CD4-positive, alpha-beta T cell treated with Interleukin-21 for 1 hour (primary cell): ENCODE measurements around the gene TK2.
"Not testable (repeated sequence)": the region's sequence is repeated elsewhere in the genome, so short reads cannot be mapped to it uniquely, and the experiment has no call there.

ENCODE experiments used
- DNase-seq: peaks from one replicate; pipeline ENCODE4 v3.0.0-alpha.2; 2020

Gene TK2

GRCh38 chr16:66519482-66520373 is 30.2 kb downstream of the TK2 start:
- DNase-seq: no peak

DNA sequence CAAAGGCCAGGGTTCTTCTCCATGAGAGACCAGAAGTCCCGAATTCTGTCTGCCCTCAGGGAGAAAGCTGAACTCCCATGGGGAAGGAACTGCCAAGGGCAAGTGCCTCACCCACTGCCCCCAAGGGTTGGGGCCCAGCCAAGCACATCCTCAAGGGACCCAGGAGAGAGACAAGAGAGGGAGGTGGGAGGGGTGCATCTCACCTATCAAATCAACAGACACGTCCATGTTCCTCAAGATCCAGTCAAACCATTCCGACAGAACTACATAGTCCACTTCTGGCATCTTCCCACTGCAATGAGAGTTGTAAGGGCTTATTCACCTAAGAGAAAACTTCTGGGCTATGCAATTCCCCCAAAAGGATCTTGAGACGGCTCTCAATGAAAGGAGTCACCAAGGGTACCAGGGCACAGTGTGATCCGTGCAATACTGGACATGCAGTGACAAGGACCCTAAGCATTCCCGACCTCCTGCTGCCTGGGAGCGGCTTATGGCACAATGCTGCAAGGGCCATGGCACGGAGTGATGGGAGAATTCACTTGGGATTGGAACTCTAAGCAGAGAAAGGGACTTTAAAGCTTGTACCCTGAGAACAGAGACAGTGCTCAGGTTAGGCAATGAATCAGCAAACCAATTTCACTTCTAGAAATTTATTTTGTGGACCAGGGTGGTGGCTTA is 32.2 kb downstream of the TK2 start:
- DNase-seq: no peak

DNA sequence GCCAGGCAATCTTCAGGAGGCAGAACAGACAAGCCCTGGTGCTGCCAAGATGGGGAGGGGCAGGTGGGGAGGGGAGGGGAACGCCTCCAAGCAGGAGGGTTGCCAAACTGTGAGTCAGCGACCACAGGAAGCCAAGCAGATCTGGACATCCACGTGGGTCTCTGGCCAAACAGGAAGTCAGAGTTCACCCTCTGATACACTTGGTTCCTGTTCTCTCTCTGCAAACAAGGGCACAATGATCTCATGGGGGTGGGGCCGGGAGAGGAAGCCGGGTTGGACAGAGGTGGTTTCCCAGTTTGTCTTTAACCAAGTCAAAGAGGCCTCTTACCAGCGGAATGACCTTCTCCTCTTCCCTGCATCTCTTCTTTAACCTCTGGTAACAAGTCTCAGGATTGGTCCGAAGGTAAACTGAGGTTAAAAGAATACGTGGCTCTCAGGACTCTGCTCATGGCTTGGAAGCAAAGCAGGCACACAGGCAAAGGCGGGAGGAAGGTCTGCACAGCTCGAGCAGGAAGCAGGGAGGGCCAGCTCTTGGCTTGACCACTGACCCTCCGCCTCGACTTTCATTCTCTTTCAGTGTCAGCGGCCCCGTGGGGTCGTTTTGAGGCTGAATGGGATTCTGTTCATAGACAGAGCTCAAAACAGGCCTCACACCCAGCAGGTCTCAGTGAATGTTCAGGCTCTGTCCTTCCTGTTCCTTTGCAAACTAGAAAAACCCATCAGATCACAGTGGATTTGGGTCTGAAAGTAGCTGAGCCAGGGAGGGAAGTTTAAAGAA is 32.9 kb downstream of the TK2 start:
- DNase-seq: peak; percentile 87

GRCh38 chr16:66516509-66516807 is 33.5 kb downstream of the TK2 start:
- DNase-seq: no peak

DNA sequence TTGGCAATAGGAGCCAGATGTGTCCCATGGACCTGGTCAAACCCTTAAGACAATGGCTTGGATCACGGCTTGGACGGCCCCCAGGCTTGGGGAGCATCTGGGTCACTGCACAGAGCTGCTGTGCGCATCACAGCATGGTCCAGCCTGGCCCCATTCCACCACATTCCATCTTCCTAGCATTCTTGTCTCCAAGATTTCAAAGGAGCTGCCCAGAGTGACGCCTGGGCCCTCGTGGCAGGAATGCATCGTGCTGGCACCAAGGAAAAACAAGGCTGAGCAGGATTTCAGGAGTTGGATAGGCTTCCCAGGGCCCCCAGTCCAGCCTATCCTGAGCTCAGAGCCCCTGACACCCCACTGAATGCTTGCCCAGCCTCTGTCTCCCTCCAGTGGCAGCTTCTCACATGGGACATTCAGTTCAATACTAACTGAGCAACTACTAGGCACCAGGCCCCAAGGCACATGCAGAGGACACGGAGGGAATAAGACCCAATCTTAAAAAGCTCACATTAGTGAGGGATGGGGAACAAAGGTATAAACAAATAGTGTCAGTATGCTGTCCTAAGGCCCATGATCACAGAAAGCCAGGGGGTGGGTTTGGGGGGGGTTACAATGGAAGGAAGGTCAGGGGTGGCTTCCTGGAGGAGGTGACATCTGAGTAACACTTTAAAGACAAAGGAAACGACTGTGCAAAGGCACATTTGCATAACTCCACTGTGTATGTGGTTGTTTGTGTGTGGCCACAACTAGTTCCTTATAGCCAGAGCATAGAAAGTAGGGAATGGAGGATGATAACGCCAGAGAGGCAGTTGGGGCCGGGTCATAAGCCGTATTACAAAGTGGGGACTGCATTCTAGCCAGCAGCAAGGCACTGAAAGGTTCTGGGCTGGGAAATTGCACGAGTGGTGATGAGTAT is 34.1 kb downstream of the TK2 start:
- peak; percentile 30 for DNase-seq

DNA sequence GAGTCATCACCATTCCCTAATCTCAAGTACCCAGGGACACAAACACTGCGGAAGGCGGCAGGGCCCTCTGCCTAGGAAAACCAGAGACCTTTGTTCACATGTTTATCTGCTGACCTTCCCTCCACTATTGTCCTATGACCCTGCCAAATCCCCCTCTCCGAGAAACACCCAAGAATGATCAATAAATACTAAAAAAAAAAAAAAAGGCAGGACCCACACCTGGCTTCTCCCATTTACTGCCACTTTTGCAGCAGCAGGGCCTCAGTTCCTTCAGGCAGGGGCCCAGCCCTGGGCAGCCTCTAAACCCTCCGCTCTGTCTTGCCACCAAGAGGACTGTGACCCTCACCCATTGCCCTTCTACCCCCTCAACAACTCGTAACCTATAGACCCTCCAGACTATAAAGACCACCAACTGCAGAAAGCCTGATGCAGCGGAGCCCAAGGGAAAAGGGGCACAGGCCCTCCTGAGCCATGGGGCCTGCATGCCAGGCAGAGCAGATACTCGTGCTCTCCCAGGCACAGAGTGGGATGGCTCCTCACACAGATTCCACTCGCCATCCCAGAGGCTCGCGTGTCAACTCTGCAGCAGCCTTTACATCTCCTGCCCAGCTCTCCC is 34.8 kb downstream of the TK2 start:
- DNase-seq: not testable (repeated sequence)

GRCh38 chr16:66514391-66514790 is 35.5 kb downstream of the TK2 start:
- DNase-seq: not testable (repeated sequence)

DNA sequence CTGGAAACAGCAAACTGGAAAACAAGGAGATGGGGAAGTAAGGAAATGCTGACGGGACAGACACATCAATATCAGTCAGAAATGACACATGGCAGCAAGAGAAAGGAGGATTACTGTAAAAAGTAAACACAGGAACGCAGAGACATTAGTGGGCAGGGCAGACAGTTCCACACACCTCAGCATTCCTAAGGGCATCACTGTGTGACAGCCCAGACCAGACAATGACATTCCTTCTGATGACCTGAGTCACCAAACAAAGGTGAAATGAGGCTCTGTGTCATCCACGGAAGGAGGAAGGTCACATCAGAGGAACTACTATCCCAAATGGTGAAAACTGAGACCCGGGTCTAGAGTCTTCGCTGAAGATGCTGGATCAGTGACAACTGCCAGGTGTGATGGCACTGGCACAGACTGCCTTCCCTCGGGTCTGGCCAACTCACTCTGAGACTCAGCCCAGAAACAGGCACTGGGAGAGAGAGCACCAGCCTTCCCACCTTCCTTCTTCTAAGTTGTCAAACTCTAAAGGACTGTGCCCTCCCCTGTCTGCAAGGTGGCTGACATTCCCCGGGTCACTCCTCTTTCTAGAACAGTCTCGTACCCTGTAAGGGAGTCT is 36.7 kb downstream of the TK2 start:
- DNase-seq: no peak

DNA sequence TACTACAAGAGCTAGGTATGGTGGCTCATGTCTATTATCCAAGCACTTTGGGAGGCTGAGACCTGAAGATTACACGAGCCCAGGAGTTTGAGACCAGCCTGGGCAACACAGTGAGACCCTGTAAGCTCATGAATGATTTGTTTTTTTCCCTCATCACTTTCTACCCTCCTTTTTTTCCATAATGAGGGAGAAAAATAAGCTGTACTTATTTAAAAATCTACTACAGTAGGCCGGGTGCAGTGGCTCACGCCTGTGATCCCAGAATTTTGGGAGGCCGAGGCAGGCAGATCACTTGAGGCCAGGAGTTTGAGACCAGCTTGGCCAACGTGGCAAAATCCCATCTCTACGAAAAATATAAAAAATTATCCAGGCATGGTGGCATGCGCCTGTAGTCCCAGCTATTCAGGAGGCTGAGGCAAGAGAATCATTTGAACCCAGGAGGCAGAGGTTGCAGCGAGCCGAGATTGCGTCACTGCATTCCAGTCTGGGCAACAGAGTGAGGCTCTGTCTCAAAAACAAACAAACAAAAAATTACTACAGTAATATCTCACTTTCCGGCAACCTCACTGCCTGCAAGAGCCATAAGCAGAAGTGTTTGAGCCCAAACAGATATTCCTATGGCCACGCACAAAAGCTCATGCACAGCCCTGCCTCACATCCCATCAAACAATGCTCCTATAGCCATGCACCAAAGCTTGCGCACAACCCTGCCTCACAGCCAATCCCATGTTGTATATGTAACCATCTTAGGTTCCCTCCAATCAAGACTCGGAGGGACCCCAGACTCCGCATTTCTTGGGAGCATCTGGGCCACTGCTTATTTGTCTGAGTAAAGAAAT is 37.4 kb downstream of the TK2 start:
- no peak for DNase-seq

- peak; percentile 19 for DNase-seq
Observed at GRCh38 chr16:66511602-66512271, 38.2 kb downstream of the TK2 start.

DNA sequence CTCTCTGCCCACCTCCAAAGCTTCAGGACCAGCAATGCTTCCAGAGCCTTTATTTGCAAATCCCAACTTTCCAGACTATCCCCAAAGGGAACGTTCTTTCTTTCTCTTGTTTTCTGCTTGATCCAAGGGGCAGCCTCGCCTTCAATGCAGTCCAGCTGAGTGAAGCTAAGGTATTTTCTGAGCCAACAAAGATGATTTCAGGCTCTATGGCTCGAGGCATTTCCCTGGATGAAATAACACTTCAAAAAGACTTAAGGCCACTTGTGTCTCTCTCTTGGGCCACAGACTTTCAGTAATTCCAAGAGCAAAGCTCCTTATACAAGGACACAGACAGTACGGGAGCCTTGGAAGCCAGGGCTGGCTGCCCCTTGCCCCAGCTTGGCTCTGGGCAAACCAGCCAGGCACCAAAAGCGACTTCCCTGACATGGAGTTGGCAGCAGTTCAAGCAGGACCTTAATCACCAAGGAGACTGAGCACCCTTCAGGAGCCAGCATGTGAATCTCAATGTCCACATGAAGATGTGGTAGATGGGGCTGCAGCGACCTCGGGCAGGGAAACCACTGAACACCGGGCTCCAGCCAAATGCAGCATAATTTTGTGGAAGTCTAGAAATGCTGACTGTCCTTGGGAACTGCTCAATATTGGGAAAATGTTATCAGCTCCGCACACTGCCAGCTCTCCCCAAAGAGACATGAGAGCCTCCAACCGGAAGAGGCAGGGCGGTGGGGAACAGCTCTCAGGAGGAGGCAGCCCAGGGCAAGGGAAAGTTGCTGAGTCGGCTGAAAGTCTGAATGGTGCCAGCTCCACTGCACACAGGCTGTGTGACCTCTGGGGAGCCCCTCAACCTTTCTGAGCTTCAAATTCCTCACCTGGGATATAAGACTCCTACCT is 39.0 kb downstream of the TK2 start:
- DNase-seq: no peak

DNA sequence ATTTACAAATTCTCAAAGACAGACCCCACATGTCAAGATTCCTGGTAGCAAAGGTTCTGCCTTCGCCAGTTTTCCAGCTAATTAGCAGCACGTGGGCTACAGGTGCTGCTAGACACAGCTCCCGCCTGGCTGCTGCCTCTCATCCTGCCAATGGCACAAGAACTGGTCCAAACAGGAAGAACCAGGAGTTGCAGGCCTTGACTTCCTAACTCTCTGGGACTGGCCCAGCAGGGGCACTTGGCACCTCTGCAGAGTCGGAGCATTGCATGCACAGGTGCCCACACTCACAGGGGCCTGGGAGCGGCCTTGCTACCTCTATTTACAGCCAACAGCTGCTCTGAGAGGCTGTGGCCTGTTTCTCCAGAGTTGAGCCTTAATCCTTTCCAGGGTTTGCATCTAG is 39.6 kb downstream of the TK2 start:
- no peak for DNase-seq

GRCh38 chr16:66509576-66509975 is 40.3 kb downstream of the TK2 start:
- DNase-seq: no peak

GRCh38 chr16:66508914-66509496 is 40.9 kb downstream of the TK2 start:
- DNase-seq: no peak

DNA sequence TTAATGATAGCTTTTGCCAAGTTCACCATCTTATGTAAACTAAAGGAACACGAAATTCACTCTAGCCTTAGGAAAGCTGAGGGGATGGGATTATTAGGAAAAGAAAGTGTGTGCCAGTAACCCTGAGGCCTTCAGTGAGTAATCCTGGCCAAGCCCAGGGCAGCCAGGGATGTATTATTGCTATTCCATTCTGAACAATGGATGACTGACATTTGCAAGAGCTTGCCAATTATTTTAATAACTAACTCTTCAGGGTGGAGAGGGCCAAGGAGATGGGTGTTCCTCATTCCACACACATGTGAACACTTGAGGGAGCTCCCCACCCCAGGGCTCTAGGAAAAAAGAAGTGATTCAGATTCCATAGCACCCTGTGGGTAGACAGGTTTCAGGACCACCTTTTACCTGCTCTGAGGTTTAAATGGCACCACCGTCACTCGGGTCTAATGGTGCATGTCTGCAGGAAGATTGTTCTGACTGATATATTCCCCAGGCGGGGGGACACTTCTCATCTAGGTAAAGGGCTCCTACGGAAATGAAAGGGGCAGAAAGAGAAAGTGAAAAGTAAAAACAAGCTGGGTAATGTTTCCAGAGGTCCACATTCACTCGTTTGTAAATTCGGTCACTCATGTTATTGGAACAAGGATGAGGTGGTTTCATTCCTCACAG is 41.5 kb downstream of the TK2 start:
- DNase-seq: no peak

- DNase-seq: no peak
Observed at GRCh38 chr16:66507731-66508239, 42.1 kb downstream of the TK2 start.

DNA sequence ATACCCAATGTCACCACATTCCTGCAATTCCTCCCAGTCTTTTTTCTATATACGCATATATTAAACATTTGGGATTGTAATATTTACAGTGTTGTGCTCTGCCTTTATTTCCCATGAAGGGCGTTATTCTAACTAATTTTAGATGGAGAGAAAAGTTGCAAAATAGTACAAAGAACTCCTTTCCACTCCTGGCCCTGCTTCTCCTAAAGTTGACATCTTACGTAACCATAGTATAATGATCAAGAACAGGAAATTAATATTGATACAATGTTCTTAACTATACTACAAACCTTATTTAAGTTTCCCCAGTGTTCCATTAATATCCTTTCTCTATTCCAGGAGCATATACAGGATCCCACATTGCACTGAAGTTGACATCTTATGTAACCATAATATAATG is 46.3 kb downstream of the TK2 start:
- no peak for DNase-seq

DNA sequence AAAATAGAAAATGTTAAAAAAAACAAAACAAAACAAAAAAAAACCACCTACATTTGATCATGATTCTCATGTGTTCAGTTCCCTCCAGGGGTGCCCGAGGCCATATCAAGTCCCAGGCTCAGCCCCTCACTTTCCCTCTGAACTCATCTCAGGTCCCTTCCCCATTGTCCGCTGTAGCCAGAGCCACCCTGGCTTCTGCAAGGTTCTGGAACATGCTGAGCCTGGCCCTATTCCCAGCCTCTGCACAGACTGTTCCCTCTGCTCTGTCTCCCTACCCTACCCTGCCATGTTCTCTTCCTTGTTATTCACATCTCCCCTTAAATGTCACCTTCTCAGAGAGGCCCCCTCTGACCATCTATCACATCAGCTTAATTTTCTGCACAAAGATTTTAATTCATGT is 46.9 kb downstream of the TK2 start:
- DNase-seq: no peak
